ENCODE results near the gene THSD7A.
A peak's percentile ranks its signal among the peaks of the same experiment; 100 is the strongest.

THSD7A gene

DNA sequence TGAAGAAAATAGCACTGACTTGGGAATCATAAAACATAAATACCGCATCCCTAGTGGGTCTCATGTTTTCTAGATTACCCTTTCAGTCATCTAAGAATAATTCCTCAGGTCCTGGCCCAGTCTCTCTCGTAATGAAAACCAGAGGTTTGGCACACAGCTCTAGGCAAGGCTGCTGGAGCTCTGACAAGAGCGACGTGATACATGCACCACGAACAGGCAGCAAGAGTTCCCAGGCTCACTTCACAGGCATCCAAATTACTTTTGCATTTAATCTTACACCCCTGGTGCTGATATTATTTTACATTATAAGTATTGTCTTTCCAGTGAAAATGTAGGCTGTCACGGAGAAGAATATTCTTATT is 105.2 kb downstream of the THSD7A start:
- in situ Hi-C loops (cut with HindIII; ENCODE audit: low sequenced_read_pairs): no loop called here
- peak; percentile 90 for DNase-seq (ENCODE audit: low read depth)
- no peak overlapping the region for H3K4me3 ChIP-seq (ENCODE audit: low read depth, low read length)
- TF ChIP-seq, protein P1, sequence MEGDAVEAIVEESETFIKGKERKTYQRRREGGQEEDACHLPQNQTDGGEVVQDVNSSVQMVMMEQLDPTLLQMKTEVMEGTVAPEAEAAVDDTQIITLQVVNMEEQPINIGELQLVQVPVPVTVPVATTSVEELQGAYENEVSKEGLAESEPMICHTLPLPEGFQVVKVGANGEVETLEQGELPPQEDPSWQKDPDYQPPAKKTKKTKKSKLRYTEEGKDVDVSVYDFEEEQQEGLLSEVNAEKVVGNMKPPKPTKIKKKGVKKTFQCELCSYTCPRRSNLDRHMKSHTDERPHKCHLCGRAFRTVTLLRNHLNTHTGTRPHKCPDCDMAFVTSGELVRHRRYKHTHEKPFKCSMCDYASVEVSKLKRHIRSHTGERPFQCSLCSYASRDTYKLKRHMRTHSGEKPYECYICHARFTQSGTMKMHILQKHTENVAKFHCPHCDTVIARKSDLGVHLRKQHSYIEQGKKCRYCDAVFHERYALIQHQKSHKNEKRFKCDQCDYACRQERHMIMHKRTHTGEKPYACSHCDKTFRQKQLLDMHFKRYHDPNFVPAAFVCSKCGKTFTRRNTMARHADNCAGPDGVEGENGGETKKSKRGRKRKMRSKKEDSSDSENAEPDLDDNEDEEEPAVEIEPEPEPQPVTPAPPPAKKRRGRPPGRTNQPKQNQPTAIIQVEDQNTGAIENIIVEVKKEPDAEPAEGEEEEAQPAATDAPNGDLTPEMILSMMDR (IDR thresholded peaks at IDR 0.05; ENCODE audit: low read depth, low read length, missing control alignments): no peak

DNA sequence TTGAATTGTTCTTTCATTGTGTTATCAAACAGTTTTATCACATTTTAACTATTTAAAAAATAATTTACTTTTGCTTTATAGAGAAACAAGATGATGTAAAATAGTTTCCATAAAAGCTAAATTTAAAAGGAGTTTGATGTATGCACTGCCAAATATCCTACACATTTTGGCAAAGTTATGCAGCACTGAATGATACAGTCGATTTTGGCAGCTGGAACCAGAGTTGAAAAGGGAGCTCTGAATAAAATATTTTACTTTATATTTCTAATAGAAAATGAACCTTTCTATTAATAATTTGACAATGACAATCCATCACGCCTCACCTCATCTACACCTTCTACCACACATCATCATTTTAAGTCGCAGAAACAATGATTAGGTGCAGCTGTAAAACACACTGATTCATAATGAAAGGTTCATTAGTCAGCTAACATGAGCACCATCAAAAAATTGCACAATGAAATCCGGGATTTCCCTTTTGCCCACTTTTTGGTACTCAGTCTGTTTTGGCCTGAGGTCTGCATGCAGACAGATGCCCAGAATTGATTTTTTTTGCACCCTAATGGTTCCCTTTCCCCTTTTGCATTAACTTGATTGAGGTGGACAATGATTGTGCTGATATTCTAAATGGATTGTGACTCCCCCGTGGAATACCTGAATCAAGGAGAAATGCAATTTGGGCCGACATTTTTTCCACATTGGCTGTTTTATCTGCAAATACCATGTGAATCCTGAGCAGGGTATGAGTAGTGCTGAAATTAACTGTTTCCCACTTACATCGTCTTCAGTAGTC is 105.8 kb downstream of the THSD7A start:
- TF ChIP-seq, protein P1 (IDR thresholded peaks at IDR 0.05; ENCODE audit: low read depth, low read length, missing control alignments): no peak
- DNase-seq (ENCODE audit: low read depth): no peak
- in situ Hi-C loops (cut with HindIII; ENCODE audit: low sequenced_read_pairs): no loop called here
- H3K4me3 ChIP-seq (ENCODE audit: low read depth, low read length): no peak overlapping the region

DNA sequence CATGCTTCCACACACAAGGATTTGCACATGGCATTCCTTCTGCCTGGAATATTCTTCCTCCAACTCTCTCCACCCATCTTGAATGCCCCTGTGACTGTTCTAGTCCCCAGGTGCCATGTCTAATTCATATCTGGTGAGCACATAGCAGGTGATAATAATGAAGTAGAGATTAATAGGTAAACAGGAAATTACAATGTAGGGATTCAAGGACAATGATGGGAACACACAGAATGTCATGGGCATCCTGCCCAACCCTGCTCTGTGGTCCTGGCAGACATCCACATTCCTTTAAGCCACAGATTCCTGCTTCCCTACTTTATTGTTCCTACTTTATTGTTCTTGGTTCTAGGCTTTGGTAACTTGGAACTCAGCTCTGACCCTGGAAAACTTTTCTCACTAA is 115.8 kb downstream of the THSD7A start:
- no peak overlapping the region for H3K4me3 ChIP-seq (ENCODE audit: low read depth, low read length)
- peak; percentile 55 for DNase-seq (ENCODE audit: low read depth)
- in situ Hi-C loops (cut with HindIII; ENCODE audit: low sequenced_read_pairs): no loop called here
- TF ChIP-seq, protein P1 (IDR thresholded peaks at IDR 0.05; ENCODE audit: low read depth, low read length, missing control alignments): no peak

DNA sequence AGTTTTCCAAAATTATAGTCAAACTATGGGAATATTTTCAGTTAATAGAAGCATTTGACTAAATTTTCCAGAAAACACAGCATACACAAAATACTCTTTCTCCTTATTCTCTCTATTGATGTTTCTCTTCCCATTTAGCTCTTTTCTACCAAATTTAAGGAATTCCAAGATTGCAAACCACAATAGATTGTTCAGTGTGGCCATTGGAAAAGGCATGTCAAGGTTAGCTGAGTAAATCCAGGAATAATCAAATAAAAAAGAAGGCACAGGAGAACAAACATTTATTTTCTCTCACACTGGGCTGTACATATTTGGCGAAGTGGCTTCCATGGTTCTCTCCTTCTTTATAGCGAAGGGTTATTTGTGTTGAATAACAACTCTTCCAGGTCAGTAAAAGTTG is 117.3 kb downstream of the THSD7A start:
- TF ChIP-seq, protein P1 (IDR thresholded peaks at IDR 0.05; ENCODE audit: low read depth, low read length, missing control alignments): no peak
- in situ Hi-C loops (cut with HindIII; ENCODE audit: low sequenced_read_pairs): no loop called here
- H3K4me3 ChIP-seq (ENCODE audit: low read depth, low read length): no peak overlapping the region
- no peak for DNase-seq (ENCODE audit: low read depth)

DNA sequence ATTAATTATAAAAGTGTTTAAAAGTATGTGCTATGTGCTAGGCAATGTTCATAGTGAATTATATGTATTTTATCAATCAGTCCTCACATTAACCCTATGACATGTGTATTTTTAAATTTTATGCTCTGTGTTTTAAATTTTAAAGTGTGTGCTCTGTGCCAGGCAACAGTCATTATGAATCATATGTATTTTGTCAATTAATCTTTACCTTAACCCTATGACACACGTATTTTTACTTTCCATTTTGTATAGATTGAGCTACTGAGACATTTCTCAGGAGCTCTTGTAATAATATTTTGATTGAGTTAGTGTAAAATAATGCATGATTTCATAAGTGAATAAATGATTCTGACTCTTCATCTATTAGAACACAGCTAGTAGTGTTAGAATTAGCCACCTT is 117.8 kb downstream of the THSD7A start:
- TF ChIP-seq, protein P1 (IDR thresholded peaks at IDR 0.05; ENCODE audit: low read depth, low read length, missing control alignments): no peak
- H3K4me3 ChIP-seq (ENCODE audit: low read depth, low read length): no peak overlapping the region
- no peak for DNase-seq (ENCODE audit: low read depth)
- in situ Hi-C loops (cut with HindIII; ENCODE audit: low sequenced_read_pairs): no loop called here

DNA sequence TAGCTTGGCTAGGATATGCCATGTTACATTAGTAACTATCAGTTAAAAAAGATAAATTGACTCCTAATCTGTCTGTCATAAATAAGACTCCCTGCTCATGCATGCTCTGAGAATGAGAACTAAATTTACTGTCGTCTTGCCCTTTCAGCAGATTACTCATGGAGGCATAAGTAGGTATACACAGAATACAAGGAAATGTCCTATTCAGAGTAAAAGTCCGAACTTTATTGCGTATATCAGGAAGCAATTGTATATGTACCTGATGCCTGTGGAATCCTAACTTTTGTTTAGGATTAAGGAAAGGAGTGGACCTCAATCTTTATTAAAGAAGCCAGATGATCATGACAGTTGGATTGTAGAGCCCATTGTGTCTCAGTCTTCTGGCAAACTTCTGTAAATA is 118.6 kb downstream of the THSD7A start:
- no peak overlapping the region for H3K4me3 ChIP-seq (ENCODE audit: low read depth, low read length)
- no peak for DNase-seq (ENCODE audit: low read depth)
- TF ChIP-seq, protein P1 (IDR thresholded peaks at IDR 0.05; ENCODE audit: low read depth, low read length, missing control alignments): no peak
- in situ Hi-C loops (cut with HindIII; ENCODE audit: low sequenced_read_pairs): no loop called here

Measured in astrocyte of the cerebellum (primary cell).